ENCODE data around the gene FOXP1.

Gene FOXP1

GRCh38 chr3:71062952-71063772 lies 520.4 kb downstream of the FOXP1 start:
- DNase-seq, result no peak

- DNase-seq, result no peak
These were observed 521.2 kb downstream of the FOXP1 start for GRCh38 chr3:71062037-71062932.

GRCh38 chr3:71061581-71061980 lies 521.9 kb downstream of the FOXP1 start:
- DNase-seq, result no peak

GRCh38 chr3:71061037-71061436 lies 522.5 kb downstream of the FOXP1 start:
- no peak for DNase-seq

- no peak for DNase-seq
These were observed 523.0 kb downstream of the FOXP1 start for GRCh38 chr3:71060536-71060935.

- DNase-seq, result no peak
These were observed 526.0 kb downstream of the FOXP1 start for GRCh38 chr3:71057526-71057894.

GRCh38 chr3:71056327-71056726 lies 527.2 kb downstream of the FOXP1 start:
- DNase-seq, result no peak

GRCh38 chr3:71055257-71056001 lies 528.1 kb downstream of the FOXP1 start:
- DNase-seq, result no peak

- no peak for DNase-seq
These were observed 529.2 kb downstream of the FOXP1 start for GRCh38 chr3:71054312-71054711.

GRCh38 chr3:71053495-71053894 lies 530.0 kb downstream of the FOXP1 start:
- DNase-seq, result no peak

GRCh38 chr3:71052716-71053115 lies 530.8 kb downstream of the FOXP1 start:
- DNase-seq, result no peak

GRCh38 chr3:71051893-71052687 lies 531.4 kb downstream of the FOXP1 start:
- no peak for DNase-seq

- no peak for DNase-seq
These were observed 532.3 kb downstream of the FOXP1 start for GRCh38 chr3:71051259-71051595.

GRCh38 chr3:71050538-71051258 lies 532.8 kb downstream of the FOXP1 start:
- DNase-seq, result no peak

- DNase-seq, result no peak
These were observed 533.4 kb downstream of the FOXP1 start for GRCh38 chr3:71050166-71050537.

GRCh38 chr3:71048948-71049347 lies 534.6 kb downstream of the FOXP1 start:
- no peak for DNase-seq

- no peak for DNase-seq
These were observed 535.7 kb downstream of the FOXP1 start for GRCh38 chr3:71047616-71048531.

- no peak for DNase-seq
These were observed 536.7 kb downstream of the FOXP1 start for GRCh38 chr3:71046791-71047190.

GRCh38 chr3:71045917-71046282 lies 537.6 kb downstream of the FOXP1 start:
- DNase-seq, result no peak

GRCh38 chr3:71045212-71045916 lies 538.2 kb downstream of the FOXP1 start:
- DNase-seq, result no peak
